ENCODE results near the gene DIAPH1.

DNA sequence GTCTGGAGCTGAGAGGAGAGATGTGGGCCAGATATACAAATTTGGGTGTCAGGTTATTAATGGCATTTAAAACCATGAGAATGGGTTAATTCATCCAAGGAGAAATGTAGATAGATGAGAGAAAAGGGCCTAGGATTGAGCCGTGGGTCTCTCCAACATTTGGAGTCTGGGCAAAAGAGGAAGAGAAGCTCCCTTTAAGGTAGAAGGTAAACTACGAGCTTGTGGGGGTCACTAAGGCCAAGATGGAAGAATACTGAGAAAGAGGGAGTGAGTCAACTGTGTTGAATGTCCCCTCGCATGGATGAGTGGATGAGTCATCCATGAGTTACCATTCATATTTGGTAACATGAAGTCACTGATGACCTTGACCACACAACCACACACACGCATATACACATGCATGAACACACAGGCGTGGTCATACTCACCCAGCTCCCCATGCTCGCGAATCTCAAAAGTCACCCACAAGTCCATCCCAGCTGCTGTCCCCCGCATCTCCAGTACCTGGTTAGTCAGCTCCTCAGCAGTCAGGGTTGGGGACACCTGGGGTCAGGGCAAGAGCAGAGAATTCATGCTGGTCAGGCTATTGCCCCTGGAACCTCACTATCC lies 39.2 kb upstream of the DIAPH1 start:
- TF ChIP-seq, protein P1, sequence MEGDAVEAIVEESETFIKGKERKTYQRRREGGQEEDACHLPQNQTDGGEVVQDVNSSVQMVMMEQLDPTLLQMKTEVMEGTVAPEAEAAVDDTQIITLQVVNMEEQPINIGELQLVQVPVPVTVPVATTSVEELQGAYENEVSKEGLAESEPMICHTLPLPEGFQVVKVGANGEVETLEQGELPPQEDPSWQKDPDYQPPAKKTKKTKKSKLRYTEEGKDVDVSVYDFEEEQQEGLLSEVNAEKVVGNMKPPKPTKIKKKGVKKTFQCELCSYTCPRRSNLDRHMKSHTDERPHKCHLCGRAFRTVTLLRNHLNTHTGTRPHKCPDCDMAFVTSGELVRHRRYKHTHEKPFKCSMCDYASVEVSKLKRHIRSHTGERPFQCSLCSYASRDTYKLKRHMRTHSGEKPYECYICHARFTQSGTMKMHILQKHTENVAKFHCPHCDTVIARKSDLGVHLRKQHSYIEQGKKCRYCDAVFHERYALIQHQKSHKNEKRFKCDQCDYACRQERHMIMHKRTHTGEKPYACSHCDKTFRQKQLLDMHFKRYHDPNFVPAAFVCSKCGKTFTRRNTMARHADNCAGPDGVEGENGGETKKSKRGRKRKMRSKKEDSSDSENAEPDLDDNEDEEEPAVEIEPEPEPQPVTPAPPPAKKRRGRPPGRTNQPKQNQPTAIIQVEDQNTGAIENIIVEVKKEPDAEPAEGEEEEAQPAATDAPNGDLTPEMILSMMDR (IDR thresholded peaks at IDR 0.05): no peak
- TF ChIP-seq POLR2AphosphoS5 (IDR thresholded peaks at IDR 0.05; ENCODE audit: insufficient read depth in 1 of 2, low read depth in 1 of 2): no peak

Data from vagina (tissue), 2 donors.